RPMI8226 (cell line): ENCODE measurements around the gene LMTK3.
"Not testable (repeated sequence)": the region's sequence is repeated elsewhere in the genome, so short reads cannot be mapped to it uniquely, and the experiment has no call there.

Experiments
- DNase-seq: peaks from one replicate; pipeline ENCODE4 v3.0.0-alpha.2; 2015

Gene LMTK3

GRCh38 chr19:48540110-48540509 is 28.5 kb upstream of the LMTK3 start:
- no peak for DNase-seq

- DNase-seq: peak; percentile 82
These were observed 28.0 kb upstream of the LMTK3 start for GRCh38 chr19:48539503-48540096.

- DNase-seq: not testable (repeated sequence)
These were observed 26.4 kb upstream of the LMTK3 start for GRCh38 chr19:48538057-48538456.

DNA sequence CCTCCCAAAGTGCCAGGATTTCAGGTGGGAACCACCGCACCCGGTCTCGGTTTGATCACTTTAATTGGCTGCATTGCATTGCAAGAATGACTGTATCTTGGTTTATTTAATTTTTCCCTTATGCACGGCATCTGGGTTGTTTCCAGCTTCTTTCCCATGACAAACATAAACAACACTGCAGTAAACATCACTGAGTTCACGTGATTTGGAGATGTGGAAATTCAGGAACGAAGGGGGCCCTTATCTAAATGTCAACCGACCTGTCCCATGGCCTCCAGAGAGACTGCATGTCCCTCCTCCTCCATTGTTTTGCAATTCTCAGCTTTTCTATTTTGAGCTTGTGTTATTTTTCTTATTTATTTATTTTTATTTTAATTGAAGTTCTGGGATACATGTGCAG is 25.9 kb upstream of the LMTK3 start:
- no peak for DNase-seq

DNA sequence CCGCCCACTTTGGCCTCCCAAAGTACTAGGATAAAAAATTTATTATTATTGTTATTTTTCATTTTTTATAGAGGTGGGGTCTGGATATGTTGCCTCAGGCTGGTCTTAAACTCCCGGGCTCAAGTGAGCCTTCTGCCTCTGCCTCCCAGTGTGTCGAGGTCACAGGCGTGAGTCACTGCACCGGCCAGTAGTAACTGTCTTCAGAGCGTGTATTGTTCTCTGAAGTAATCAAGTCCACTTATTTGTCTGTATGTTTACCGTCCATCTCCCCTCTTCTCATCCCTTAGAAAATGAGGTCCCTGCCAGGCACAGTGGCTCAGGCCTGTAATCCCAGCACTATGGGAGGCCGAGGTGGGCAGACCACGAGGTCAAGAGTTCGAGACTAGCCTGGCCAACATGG is 22.1 kb upstream of the LMTK3 start:
- DNase-seq: no peak

DNA sequence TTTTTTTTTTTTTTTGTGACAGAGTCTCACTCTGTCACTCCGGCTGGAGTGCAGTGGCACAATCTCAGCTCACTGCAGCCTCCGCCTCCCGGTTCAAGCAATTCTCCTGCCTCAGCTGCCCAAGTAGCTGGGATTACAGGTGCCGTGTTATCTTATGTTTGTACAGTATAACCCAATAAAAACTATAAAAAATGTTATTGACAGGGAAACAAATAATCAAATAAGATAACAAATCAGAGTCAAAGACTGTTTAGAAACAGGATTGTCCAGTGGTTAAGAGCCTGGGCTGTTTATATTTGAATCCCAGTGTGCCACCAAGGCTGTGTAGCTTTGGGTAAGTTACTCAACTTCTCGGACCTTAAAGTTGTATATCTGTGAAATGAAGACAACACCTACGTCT is 19.1 kb upstream of the LMTK3 start:
- DNase-seq: no peak

GRCh38 chr19:48530066-48530720 is 18.6 kb upstream of the LMTK3 start:
- no peak for DNase-seq

GRCh38 chr19:48529156-48529555 is 17.5 kb upstream of the LMTK3 start:
- no peak for DNase-seq

DNA sequence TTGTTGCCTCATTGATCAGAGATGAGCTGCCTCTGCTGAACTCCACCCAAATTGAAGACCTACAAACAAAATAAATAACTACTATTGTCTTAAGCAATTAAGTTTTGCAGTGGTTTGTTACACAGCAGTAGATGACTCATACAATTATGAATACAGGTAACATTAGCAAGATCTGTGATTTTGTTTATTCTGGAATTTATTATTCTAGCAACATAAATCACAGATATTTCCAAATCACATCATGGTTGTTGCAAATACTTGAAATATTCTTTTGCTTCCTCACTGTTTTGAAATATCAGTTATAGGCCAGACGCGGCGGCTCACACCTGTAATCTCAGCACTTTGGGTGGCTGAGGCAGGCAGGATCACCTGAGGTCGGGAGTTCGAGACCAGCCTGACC is 13.1 kb upstream of the LMTK3 start:
- no peak for DNase-seq

DNA sequence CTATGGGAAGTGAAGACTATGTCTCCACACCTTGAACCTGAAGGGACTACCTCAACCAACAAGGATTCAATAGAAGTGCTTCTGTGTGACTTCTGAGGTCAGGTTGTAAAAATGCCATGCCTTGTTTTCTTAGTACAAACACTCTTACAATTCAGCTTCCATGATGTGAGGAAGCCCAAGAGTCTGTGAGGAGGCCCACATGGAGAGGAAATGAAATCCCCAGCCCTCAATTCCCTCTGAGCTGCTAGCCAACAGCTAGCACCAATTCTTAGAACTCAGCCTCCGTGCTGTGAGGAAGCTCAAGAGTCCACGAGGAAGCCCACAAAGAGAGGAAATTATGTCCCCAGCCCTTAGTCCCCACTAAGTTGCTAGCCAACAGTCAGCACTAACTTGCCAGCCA is 12.6 kb upstream of the LMTK3 start:
- no peak for DNase-seq

GRCh38 chr19:48520134-48520533 is 8.5 kb upstream of the LMTK3 start:
- no peak for DNase-seq

DNA sequence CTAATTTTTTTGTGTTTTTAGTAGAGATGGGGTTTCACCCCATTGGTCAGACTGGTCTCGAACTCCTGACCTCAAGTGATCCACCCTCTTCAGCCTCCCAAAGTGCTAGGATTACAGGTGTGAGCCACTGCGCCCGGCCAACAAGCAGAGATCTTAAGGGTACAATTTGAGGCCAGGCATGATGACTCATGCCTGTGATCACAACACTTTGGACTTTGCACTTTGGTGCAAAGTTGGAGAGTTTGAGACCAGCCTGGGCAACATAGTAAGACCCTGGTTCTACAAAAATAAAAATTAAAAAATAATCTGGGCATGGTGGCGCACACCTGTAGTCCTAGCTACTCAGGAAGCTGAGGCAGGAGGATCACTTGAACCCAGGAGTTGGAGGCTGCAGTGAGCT is 7.8 kb upstream of the LMTK3 start:
- not testable (repeated sequence) for DNase-seq

DNA sequence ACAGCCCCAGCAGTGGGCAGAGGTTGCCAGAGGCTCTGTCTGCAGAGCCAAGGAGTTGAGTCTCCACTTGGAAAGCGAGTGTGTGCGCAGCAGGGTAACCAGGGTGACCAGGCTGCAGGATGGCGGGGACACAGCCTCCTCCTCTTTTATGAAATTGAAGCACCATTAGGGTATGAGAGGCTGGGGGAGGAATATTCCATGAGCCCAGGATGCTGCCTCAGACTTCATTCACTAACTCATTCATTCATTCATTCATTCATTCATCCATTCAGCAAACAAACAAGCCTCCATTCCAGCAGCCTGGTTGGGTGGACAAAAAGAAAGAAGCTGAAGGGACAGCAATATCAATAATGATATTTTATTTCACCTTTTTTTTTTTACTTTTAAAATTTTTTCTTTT is 6.6 kb upstream of the LMTK3 start:
- no peak for DNase-seq

DNA sequence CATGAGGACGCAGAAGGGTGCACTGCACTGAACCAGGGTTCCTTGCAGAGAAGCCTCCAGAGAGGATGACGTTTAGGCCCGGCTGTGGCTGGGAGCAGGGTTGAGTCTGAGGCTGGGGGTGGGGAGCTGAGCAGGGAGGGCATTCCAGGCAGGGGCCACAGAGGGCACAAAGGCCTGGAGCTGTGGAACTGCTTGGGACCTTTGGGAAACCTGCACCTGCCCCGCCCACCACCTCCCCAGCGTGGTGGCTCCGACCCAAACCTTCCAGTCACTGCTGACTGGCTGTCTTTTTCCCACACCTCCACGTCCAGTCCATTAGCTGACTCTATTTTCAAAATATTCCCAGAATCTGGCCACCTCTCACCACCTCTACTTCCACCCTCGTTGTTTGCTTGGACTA is 4.9 kb upstream of the LMTK3 start:
- no peak for DNase-seq

GRCh38 chr19:48514123-48514458 is 2.5 kb upstream of the LMTK3 start:
- DNase-seq: no peak

- DNase-seq: peak; percentile 78
These were observed 1.9 kb upstream of the LMTK3 start for GRCh38 chr19:48513289-48514122.

DNA sequence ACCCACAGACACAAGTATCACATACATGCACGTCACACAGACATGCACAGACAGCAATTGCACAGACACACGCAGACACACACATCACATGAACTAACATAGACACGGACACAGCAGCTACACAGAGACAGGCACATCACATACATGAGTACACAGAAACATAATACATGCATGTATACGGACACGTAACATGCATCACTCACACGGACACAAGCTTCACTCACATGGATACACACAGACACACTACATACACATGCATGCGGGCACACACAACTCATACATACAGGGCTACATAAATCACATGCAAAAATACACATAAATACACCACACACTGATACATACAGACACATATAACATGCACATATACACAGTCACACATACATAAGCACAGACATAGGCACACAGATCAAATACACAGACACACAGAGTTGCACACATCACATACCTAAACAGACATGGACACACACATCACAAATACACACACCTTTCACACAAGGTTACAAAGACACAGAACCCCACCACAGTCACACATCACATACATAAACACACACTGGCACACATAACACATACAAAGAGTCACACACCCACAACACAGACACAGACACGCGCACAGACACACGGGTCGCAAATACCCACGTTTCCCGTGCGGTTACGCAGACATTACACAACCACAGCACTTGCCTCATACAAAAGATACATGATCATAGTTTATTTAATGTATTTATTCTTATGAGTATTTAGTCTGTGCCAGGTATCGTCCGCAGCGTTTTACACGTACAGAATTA is 1.1 kb upstream of the LMTK3 start:
- DNase-seq: no peak

- DNase-seq: no peak
These were observed 309 bp downstream of the LMTK3 start for GRCh38 chr19:48511321-48511731.

- DNase-seq: peak; percentile 58
These were observed 990 bp downstream of the LMTK3 start for GRCh38 chr19:48510421-48511268.

- DNase-seq: no peak
These were observed 2.0 kb downstream of the LMTK3 start for GRCh38 chr19:48509467-48510194.

DNA sequence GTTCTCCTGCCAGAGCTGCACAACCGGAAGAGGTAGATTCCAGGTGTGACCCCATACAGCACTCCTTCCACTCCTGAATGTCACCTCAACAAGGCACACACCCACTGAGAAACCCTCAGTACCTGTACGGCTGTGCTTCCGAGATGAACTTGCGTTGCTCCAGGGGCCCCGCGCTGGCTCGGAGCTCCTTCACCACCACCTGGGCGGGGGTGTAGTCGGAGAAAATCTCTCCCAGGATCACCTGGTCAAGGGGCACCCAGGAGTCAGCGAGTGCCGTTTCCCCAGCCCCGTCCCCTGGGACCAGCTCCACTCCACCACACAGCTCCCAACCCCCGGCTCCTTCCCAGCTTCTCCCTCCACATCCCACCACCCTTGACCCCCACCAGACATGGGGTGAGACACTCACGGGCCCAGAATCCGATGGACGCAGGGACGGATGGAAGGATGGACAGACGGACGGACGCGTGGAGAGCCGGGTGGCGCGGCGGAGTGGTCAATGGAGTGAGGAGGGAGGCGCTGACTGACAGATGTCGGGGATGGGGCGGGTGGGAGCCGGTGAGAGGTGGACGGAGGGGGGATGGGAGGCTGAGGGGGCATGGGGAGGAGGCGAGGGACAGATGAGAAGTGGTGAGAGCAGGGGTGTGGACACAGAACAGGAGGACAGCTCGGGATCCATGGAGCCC is 2.8 kb downstream of the LMTK3 start:
- DNase-seq: no peak
